Right renal cortex interstitium (tissue), 3 donors: ENCODE measurements around the gene NR5A1. TPM values are rescaled to one million over a fixed set of nuclear protein-coding genes. Genes with fewer than 3 reads are reported as not detected.

Source experiments
- DNase-seq, 3 donors: peaks; one replicate each; pipeline ENCODE4 v3.0.0-alpha.2; 2013; ENCODE audit warnings: low read depth in 3 of 3, low spot score in 2 of 3
- polyA plus RNA-seq, 3 donors: library from polyadenylated mRNA; unstranded; fragments of 120-200 nt; gene quantifications; one replicate each; pipeline ENCODE4 v1.2.1, GENCODE V29; 2013; ENCODE audit not compliant: insufficient read length in 3 of 3

The NR5A1 gene
- polyA plus RNA-seq, 3 donors, result 0.11 TPM; not detected in 2

DNA sequence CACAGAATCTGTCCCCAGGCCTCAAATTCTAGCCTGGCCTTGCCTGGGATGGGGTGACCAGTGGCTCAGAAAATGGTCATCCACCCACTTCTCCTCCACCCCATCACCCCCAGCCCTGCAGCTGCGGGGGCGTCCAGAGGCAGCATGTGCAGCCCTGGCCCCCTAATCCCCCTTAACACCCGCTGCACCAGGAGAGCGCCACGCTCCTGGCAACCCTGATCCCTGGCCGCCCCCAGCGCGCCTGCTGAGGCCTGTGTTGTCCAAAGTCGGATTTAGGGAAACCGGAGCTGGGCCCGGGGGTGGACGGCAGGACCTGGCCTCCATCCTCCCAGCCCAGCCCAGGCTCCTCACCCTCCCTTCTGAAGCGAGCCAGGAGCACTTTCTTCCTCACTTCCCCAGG is 22.0 kb downstream of the NR5A1 start:
- no peak for DNase-seq

DNA sequence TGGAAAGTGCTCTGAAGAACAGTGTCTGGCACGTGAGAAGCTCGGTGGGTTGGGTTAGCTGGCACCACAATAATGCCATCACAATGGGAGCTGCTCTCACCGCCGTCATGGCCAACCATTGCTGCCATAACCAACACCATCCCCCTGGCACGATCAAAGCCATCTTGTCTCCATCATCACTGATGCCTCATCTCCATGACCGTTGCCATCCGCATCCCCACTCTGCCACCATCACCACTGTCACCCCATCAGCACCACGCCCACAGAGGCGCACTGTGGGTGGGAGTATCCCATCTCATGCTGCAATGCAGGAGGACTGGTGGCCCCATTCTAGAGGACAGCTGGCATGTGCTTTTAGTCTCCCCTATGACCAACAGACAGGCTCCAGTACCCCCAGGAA is 23.7 kb downstream of the NR5A1 start:
- no peak for DNase-seq

- no peak for DNase-seq
Observed at GRCh38 chr9:124482431-124483031, 24.7 kb downstream of the NR5A1 start.

DNA sequence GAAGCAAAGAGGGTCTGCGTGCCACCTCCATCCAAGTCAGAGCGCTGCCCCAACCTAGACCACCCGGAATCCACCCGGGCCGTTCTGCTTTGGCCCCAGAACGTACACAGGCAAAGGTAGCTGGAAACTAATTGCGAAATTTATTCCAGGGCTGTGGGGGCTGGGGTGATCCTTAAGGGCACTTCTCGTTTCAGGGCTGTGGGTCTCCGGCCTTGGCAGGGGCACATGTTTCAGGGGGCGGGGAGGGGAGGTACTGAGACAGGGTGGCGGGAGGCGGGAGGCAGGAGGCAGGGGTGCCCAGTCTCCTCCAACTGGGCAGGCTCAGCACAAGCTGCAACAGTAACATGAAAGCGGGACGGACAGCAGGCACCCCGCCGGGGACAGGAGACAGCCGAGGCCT is 26.1 kb downstream of the NR5A1 start:
- DNase-seq, result no peak

GRCh38 chr9:124480621-124480981 is 26.6 kb downstream of the NR5A1 start:
- DNase-seq, result no peak

- DNase-seq, result no peak
Observed at GRCh38 chr9:124479947-124480620, 27.1 kb downstream of the NR5A1 start.

- no peak for DNase-seq
Observed at GRCh38 chr9:124479371-124479770, 27.8 kb downstream of the NR5A1 start.

DNA sequence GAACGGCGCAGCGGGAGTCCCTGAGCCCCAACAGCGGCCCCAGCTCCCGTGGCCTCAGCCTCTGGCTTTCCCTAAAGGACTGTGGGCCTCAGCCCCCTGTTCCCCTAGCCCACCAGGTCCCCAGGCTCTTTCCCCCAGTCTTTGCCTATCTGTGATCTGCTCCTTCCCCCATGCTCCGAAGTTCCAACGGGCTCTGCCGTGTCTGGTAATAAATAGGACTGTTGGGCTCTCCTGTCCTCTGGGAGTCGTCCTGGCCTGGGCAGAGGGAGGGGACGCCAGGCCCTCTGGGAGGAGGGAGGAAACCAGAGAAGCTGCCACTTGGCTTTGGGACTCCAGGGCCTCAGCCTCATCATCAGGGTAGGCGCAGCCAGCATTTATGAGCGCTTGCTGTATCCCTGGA is 28.8 kb downstream of the NR5A1 start:
- DNase-seq, result no peak

DNA sequence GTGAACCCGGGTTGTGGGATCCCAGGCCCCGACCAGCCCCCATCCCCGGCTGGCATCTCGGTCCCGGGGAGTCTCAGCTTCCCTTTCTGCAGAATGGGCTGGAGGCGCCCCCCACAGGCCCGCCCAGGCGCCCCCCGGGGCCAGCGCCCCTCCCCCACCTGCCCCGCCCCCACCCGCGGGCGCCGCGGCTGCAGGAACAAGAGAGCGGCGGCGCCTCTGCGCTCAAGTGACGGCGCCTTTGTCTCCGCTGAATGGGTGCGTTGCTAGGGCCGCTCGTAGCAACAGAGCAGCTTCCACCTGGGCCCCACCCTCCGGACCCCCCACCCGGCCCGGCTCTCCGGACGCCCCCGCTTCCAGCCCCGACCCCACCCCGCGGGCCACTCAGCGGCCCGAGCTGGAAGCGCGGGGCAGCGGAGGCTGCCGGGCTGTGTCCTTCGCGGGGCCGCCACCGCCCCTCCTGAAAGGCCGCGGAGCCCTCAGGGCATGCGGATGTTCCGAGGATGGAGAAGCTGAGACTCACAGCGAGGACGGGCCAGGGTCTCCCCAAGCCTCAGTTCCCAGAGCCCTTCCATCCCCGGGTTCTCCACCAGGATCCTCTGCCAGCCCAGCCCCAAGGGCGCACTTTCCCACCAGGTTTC is 29.4 kb downstream of the NR5A1 start:
- DNase-seq, result no peak

DNA sequence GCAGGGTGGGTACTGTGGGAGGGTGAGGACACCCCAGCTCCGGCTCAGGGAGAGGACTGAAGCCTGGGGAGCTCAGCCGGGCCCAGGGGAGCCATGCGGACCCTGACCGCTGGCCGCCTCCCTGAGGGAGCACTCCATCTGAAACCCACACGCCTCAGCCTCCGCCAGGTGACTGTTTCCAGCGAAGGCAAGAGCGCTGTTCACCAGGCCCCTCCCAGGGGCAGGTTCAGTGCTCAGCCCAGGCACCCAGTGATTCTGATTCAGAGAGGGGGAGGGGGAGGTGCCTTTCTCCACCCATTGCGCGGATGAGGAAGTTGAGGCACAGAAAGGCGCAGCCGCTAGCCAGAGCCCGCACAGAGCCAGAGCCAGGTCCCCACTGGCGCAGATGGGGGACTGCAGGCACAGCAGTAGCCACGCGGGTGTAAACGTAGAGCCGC is 30.0 kb downstream of the NR5A1 start:
- no peak for DNase-seq

GRCh38 chr9:124475868-124476690 is 31.1 kb downstream of the NR5A1 start:
- no peak for DNase-seq

DNA sequence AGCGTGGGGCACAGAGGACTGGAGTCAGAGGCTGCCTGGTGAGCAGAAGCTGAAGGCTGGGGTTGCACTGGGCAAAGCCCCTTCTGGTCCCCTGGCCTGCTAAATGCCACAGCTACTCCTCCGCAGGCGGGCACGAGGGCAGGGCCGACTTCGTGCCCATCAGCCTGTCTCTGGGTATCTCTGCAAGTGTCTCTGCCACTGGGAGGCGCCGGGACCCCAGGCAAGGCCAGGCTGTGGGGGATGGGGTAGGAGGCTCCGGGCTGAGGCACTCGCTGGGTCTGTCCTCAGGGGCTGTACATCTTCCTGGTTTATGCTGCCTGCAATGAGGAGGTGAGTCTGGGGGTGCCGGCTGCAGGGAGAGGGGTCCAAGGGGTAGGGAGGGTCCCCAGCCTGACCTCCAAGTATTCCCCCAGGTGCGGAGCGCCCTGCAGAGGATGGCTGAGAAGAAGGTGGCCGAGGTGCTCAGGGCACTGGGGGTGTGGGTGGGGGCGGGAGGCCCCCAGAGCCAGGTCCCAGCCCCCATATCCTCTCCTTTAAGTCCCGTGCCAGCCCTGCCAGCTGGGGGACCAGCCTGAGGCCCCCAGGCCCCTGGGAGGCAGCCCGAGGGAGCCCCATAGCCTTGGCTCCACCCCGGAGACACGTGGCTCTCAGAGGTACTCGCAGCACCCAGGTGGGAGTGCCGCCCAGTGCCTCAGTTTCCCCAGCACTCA is 31.9 kb downstream of the NR5A1 start:
- no peak for DNase-seq

GRCh38 chr9:124474151-124474550 is 33.0 kb downstream of the NR5A1 start:
- DNase-seq, result no peak

DNA sequence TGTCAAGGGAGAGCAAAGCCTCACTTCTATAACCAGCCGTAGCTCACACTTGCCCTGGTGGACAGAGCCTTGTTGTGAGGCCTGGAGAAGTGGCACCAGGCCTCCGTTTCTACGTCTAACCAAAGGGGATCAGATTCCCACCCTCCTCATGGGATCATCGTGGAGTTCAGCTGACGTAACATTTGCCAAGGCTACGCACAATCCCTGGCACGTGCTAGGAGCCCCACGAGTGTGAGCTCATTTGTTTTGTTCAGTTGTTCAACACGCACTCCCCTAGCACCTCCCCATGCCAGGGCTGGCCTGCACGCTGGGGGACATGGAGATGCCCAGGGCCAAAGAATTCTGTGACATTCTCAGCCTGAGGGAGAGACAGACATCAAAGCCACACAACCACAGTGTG is 33.9 kb downstream of the NR5A1 start:
- no peak for DNase-seq

- no peak for DNase-seq
Observed at GRCh38 chr9:124472770-124473169, 34.4 kb downstream of the NR5A1 start.

DNA sequence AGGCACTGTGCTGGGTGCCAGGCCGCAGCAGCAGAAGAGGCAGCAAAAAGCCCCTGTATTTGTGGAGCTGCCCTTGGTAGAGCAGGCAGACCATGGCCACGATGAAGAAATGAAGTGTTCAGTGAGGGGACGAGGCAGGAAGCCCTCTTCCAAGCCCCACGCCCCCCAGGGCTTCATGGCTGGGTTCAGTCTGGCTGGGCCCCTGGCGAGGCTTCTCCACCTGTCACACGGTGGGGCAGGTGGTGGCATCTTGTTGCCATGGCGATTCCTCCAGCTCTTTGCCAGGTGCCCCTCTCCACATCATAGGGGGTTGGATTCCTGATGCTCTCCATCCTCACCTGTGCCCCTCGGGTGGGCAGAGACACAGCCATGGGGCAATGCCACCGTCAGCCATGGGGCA is 35.4 kb downstream of the NR5A1 start:
- no peak for DNase-seq

GRCh38 chr9:124470726-124471125 is 36.5 kb downstream of the NR5A1 start:
- DNase-seq, result no peak

DNA sequence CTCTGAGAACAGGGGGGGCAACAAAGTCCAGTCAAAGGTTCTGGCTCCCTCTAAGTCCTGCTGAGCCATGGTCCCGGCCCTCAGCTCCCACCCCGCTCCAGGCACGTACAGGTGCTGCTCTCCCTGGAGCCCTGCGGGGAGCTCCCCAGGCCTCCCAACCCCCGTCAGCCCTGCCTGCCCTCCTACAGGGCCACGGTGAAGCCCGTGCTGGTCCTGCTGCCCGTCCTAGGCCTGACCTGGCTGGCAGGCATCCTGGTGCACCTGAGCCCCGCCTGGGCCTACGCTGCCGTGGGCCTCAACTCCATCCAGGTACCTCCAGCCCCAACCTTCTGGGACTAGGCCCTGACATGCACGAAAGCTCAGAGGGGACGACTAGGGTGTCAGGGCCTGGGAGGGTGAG is 36.9 kb downstream of the NR5A1 start:
- no peak for DNase-seq

DNA sequence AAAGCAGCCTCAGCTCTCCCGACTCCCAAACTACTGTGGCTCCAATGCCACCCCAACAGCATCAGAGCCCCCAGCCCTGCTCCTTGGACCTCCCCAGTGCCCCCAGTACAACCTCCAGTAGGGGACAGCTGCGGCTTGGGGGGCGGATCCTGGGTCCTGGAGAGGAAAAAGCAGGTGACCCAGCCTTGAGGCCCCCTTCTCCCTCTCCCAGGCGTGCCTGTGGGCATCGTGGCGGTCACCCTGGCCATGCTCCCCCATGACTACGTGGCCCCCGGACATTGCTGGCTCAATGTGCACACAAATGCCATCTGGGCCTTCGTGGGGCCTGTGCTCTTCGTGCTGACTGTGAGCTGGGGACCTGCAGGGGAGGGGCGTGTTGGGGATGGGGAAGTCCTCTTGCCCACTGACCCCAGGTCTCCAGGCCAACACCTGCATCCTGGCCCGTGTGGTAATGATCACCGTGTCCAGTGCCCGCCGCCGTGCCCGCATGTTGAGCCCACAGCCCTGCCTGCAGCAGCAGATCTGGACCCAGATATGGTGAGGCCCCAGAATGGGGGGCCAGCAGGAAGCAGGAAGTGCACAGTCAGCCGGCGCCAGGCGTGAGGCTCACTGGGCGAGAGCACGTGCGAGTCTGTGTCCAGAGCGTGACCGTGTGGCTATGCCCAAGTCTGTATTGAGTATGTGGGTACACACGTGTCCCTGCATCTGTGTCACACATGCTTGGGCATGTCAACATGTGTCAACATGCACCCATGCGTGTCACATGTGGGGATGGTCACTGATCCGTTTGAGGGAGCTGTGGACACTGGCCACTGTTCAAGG is 38.0 kb downstream of the NR5A1 start:
- DNase-seq, result no peak
